Measurements from ENCODE around the gene CASP14.

GRCh38 chr19:15008308-15008707 lies 41.0 kb upstream of the CASP14 start:
- TF ChIP-seq CTCF (IDR thresholded peaks at IDR 0.05; ENCODE audit: control extremely low read depth in 1 of 3, insufficient read depth in 1 of 3, low read depth in 1 of 3, low read length in 3 of 3) (no peak), RAD21 (IDR thresholded peaks at IDR 0.05 in 1 of 2, conservative IDR thresholded peaks at IDR 0.05 in 1 of 2; ENCODE audit: low read depth in 2 of 2, low read length in 2 of 2) (no peak), TBP (IDR thresholded peaks at IDR 0.05; ENCODE audit: low read depth, low read length) (no peak), SP1 (IDR thresholded peaks at IDR 0.05; ENCODE audit: low read depth, low read length) (no peak), ZNF274 (IDR thresholded peaks at IDR 0.05; ENCODE audit: borderline replicate concordance, extremely low read depth, low read length) (no peak), GTF2F1 (IDR thresholded peaks at IDR 0.05; ENCODE audit: borderline replicate concordance, low read depth, low read length) (no peak), TEAD4 (IDR thresholded peaks at IDR 0.05; ENCODE audit: low read depth, low read length) (no peak), POLR2A (IDR thresholded peaks at IDR 0.05; ENCODE audit: control extremely low read depth in 1 of 2, low read depth in 2 of 2, low read length in 2 of 2) (no peak), MAFK (IDR thresholded peaks at IDR 0.05; ENCODE audit: low read depth, low read length) (no peak), TAF1 (IDR thresholded peaks at IDR 0.05; ENCODE audit: low read depth, low read length) (no peak)
- TF ChIP-seq, protein P1, sequence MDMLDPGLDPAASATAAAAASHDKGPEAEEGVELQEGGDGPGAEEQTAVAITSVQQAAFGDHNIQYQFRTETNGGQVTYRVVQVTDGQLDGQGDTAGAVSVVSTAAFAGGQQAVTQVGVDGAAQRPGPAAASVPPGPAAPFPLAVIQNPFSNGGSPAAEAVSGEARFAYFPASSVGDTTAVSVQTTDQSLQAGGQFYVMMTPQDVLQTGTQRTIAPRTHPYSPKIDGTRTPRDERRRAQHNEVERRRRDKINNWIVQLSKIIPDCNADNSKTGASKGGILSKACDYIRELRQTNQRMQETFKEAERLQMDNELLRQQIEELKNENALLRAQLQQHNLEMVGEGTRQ (IDR thresholded peaks at IDR 0.05; ENCODE audit: low read length): no peak
